GM18867 (cell line): ENCODE measurements around the gene MUC5AC.
"Not testable (repeated sequence)": the region's sequence is repeated elsewhere in the genome, so short reads cannot be mapped to it uniquely, and the experiment has no call there.

Experiments
- ATAC-seq: cut with Tn5 transposase; IDR thresholded peaks from one replicate; pipeline ENCODE4 v1.9.1; 2021; ENCODE audit warnings: mild to moderate bottlenecking, moderate library complexity; ENCODE audit not compliant: unreplicated experiment

The MUC5AC gene

GRCh38 chr11:1176224-1177019, 18.7 kb downstream of the MUC5AC start:
- ATAC-seq: no peak

- ATAC-seq: no peak
Observed at GRCh38 chr11:1177020-1177770, 19.4 kb downstream of the MUC5AC start.

GRCh38 chr11:1177771-1178090, 20.0 kb downstream of the MUC5AC start:
- ATAC-seq: no peak

GRCh38 chr11:1178201-1178885, 20.6 kb downstream of the MUC5AC start:
- ATAC-seq: no peak

GRCh38 chr11:1178906-1179305, 21.2 kb downstream of the MUC5AC start:
- ATAC-seq: no peak

GRCh38 chr11:1179641-1180040, 21.9 kb downstream of the MUC5AC start:
- no peak for ATAC-seq

GRCh38 chr11:1180171-1180570, 22.4 kb downstream of the MUC5AC start:
- no peak for ATAC-seq

GRCh38 chr11:1180947-1181391, 23.2 kb downstream of the MUC5AC start:
- ATAC-seq: no peak

GRCh38 chr11:1181420-1181819, 23.7 kb downstream of the MUC5AC start:
- ATAC-seq: no peak

- ATAC-seq: no peak
Observed at GRCh38 chr11:1181853-1182535, 24.2 kb downstream of the MUC5AC start.

GRCh38 chr11:1184139-1184538, 26.4 kb downstream of the MUC5AC start:
- ATAC-seq: not testable (repeated sequence)

- ATAC-seq: not testable (repeated sequence)
Observed at GRCh38 chr11:1188451-1189130, 30.8 kb downstream of the MUC5AC start.

GRCh38 chr11:1189816-1190215, 32.1 kb downstream of the MUC5AC start:
- not testable (repeated sequence) for ATAC-seq

- not testable (repeated sequence) for ATAC-seq
Observed at GRCh38 chr11:1191786-1192470, 34.2 kb downstream of the MUC5AC start.

GRCh38 chr11:1192741-1193325, 35.1 kb downstream of the MUC5AC start:
- ATAC-seq: no peak

GRCh38 chr11:1193326-1194230, 35.8 kb downstream of the MUC5AC start:
- ATAC-seq: no peak

- no peak for ATAC-seq
Observed at GRCh38 chr11:1194231-1194976, 36.7 kb downstream of the MUC5AC start.
